Measurements from ENCODE around the gene PCDHA11.
"Not testable (repeated sequence)": the region's sequence is repeated elsewhere in the genome, so short reads cannot be mapped to it uniquely, and the experiment has no call there.

Gene PCDHA11

GRCh38 chr5:140875085-140876065, 6.6 kb downstream of the PCDHA11 start, which contains the start of gene PCDHA12:
PCDHA12 (plus strand) TSS chr5:140875308; CDS start chr5:140875473, 165 bp downstream.
- H3K4me1 Mint-ChIP-seq (ENCODE audit: low read depth), result no peaks in the 10 kb centered on the region

GRCh38 chr5:140876541-140877261, 7.9 kb downstream of the PCDHA11 start:
- Mint-ChIP-seq H3K9me3 (ENCODE audit: low read depth) (peaks cover 40% of the 10 kb centered on the region), H3K27me3 (peaks cover 53% of the 10 kb centered on the region)
- H3K4me3 Mint-ChIP-seq, result not testable (repeated sequence)

More at GRCh38 chr5:140875085-140876065, 6.6 kb downstream of the PCDHA11 start, which contains the start of gene PCDHA12:
- no peak within 1 kb of the TSS for H3K4me3 Mint-ChIP-seq
- H3K9me3 Mint-ChIP-seq (ENCODE audit: low read depth), result peaks cover 30% of the 10 kb centered on the region
- no peak within 1 kb of the TSS for H3K27ac Mint-ChIP-seq
- H3K36me3 Mint-ChIP-seq, result peaks cover 21% of the 10 kb centered on the region
- peaks cover 44% of the 10 kb centered on the region for H3K27me3 Mint-ChIP-seq

GRCh38 chr5:140877262-140877581, 8.5 kb downstream of the PCDHA11 start:
- Mint-ChIP-seq H3K36me3 (peaks cover 31% of the 10 kb centered on the region), H3K27me3 (peaks cover 52% of the 10 kb centered on the region), H3K27ac (no peak overlapping the region), H3K9me3 (ENCODE audit: low read depth) (peaks cover 39% of the 10 kb centered on the region), H3K4me3 (no peak overlapping the region), H3K4me1 (ENCODE audit: low read depth) (peaks cover 2% of the 10 kb centered on the region)

More at GRCh38 chr5:140876541-140877261, 7.9 kb downstream of the PCDHA11 start:
- not testable (repeated sequence) for H3K27ac Mint-ChIP-seq; H3K4me1 Mint-ChIP-seq (ENCODE audit: low read depth)
- peaks cover 30% of the 10 kb centered on the region for H3K36me3 Mint-ChIP-seq

- Mint-ChIP-seq H3K36me3 (peaks cover 23% of the 10 kb centered on the region), H3K4me3 (no peak within 1 kb of the TSS), H3K4me1 (ENCODE audit: low read depth) (peaks cover 2% of the 10 kb centered on the region), H3K27ac (no peak within 1 kb of the TSS), H3K9me3 (ENCODE audit: low read depth) (peaks cover 35% of the 10 kb centered on the region), H3K27me3 (peaks cover 35% of the 10 kb centered on the region)
Observed at GRCh38 chr5:140881889-140882590, 13.3 kb downstream of the PCDHA11 start, which contains the start of gene PCDHA13. PCDHA13 (plus strand) TSS chr5:140882124; CDS start chr5:140882269, 145 bp downstream.

- Mint-ChIP-seq H3K4me1 (ENCODE audit: low read depth) (peaks cover 2% of the 10 kb centered on the region), H3K9me3 (ENCODE audit: low read depth) (peaks cover 39% of the 10 kb centered on the region)
Observed at GRCh38 chr5:140882591-140882899, 13.8 kb downstream of the PCDHA11 start.

GRCh38 chr5:140883373-140883772, 14.6 kb downstream of the PCDHA11 start:
- Mint-ChIP-seq H3K4me1 (ENCODE audit: low read depth) (peaks cover 2% of the 10 kb centered on the region), H3K9me3 (ENCODE audit: low read depth) (peaks cover 39% of the 10 kb centered on the region), H3K4me3 (no peak overlapping the region), H3K36me3 (peaks cover 23% of the 10 kb centered on the region), H3K27ac (no peak overlapping the region), H3K27me3 (peaks cover 38% of the 10 kb centered on the region)

More at GRCh38 chr5:140882591-140882899, 13.8 kb downstream of the PCDHA11 start:
- H3K36me3 Mint-ChIP-seq, result peaks cover 23% of the 10 kb centered on the region
- no peak overlapping the region for H3K4me3 Mint-ChIP-seq
- H3K27ac Mint-ChIP-seq, result no peak overlapping the region
- H3K27me3 Mint-ChIP-seq, result peaks cover 37% of the 10 kb centered on the region

- peaks cover 20% of the 10 kb centered on the region for H3K36me3 Mint-ChIP-seq
- H3K4me3 Mint-ChIP-seq, result no peak overlapping the region
- H3K27me3 Mint-ChIP-seq, result peaks cover 34% of the 10 kb centered on the region
- peaks cover 2% of the 10 kb centered on the region for H3K4me1 Mint-ChIP-seq (ENCODE audit: low read depth)
- H3K9me3 Mint-ChIP-seq (ENCODE audit: low read depth), result peaks cover 35% of the 10 kb centered on the region
- H3K27ac Mint-ChIP-seq, result no peak overlapping the region
Observed at GRCh38 chr5:140883927-140884697, 15.4 kb downstream of the PCDHA11 start.

- Mint-ChIP-seq H3K36me3 (no peaks in the 10 kb centered on the region), H3K27ac (no peak overlapping the region)
Observed at GRCh38 chr5:140916325-140916724, 47.6 kb downstream of the PCDHA11 start.

More at GRCh38 chr5:140916325-140916724, 47.6 kb downstream of the PCDHA11 start:
- no peaks in the 10 kb centered on the region for H3K4me1 Mint-ChIP-seq (ENCODE audit: low read depth)
- peaks cover 4% of the 10 kb centered on the region for H3K27me3 Mint-ChIP-seq
- H3K9me3 Mint-ChIP-seq (ENCODE audit: low read depth), result peaks cover 5% of the 10 kb centered on the region
- H3K4me3 Mint-ChIP-seq, result no peak overlapping the region
